ENCODE measurements around the gene CERKL.

Gene CERKL

DNA sequence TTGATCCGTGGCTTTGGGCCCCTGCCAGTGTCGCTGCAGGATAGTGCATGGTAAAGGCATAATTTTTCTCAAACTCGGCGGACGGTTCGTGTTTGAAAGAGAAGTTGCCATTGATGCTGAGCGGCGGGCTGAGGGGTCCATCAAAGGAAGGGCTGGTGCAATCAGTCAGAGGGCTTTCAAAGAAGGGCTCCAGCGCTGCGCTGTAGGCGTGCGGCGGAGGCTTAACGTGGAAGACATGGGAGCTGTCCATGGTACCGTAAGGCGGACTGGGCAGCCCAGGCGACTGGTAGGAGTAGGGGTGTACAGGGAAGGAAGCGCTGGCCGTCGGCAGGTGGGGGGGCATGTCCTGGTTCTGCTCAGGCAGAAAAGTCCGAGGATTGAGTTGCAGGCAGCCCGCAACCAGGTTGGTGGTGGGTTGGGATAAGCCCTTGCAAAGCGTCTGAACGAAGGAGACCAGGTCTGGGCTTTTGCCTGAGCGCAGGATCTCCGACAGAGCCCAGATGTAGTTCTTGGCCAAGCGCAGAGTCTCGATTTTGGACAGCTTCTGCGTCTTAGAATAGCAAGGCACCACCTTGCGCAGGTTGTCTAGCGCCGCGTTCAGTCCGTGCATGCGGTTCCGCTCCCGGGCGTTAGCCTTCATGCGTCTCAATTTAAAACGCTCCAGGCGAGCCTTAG lies 21.1 kb upstream of the CERKL start:
- DNase-seq: no peak

GRCh38 chr2:181675254-181675653 lies 18.3 kb upstream of the CERKL start:
- peak; percentile 89 for DNase-seq

- DNase-seq: peak; percentile 69
Measured at GRCh38 chr2:181674461-181674860, 17.6 kb upstream of the CERKL start.

DNA sequence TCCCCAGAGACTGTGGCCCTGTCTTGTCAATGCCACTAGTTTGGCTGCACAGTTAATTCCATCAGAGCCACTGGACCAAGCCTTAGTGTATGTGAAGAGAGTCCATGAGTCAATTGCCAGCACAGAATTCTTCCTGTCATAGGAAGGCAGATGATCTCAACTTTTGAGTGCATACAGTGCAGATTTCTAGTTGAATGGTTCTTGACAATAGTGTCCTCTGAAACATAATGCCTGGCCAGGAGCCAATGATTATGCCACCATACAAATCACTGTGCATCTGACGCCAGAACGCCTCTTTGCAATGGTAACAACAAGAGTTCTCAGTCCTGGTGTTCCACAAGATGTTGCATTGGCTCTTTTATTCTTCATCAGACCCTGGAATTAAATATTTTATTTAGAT lies 16.3 kb upstream of the CERKL start:
- DNase-seq: peak; percentile 94

DNA sequence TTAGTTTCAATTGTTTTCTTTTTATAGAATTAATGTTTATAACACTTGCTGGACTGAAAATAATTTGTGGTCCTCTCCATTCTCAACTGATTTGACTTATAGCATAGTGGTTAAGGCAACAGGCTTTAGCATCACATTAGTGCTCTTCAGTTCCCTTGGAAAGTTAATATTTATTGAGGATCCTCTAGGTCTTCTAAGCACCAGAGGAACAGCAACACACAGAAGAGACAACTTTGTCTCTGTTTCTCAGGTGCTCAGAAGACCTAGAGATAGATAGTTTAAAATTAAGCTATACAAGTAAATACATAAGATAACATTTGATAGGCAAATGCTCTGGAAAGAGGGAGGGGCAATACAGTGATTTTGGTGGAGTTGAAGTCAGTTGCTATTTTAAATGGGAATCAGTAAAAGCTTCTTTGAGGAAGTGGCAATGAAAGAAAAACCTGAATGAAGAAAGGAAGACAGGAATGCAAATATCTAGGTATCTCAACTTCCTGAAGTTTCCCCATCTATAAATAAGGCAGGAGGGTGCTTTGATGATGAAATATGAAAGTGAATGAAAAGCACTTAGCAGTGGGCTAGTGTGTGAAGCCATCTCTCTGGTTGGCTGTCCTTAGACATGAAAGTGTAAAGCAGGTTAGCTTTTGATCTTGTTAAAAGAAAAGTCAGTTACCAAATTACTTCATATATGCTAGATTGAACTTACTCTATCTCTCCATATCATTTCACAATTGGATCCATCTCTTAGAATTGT lies 15.5 kb upstream of the CERKL start:
- no peak for DNase-seq

DNA sequence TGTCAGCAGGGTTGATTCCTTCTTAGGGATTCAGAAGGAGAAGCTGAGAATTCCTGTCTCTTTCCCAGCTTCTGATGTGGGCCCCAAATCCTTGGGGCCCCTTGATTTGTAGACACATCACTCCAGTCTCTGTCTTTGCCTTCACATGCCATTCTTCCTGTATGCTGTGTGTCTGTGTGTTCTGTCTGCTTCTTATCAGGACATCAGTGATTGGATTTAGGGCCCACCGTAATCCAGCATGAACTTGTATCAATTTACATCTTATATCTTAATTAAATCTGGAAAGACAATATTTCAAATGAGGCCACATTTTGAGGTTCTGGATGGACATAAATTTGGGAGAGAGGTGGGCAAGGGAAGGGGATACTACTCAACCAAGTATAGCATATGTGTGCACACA lies 13.7 kb upstream of the CERKL start:
- DNase-seq: no peak

DNA sequence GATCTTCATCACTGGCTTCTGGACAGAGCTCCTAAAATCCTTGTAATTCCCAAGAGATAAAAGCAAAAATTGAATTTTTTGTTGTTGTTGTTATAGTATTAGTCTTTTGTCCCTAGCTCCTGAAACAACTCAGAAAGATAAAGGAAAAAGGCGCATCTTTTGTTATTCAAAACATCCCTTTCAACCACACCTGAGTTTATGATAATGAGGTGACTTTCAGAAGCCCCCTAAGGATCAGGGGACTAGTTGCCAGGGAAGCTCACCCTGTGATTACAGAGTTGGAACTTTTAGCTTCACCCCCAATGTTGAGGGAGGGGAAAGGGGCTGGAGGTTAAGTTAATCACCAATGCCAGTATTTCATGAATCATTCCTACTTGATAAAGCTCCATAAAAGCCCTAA lies 10.3 kb upstream of the CERKL start:
- no peak for DNase-seq

- no peak for DNase-seq
Measured at GRCh38 chr2:181662287-181662686, 5.4 kb upstream of the CERKL start.

- peak; percentile 62 for DNase-seq
Measured at GRCh38 chr2:181660181-181660580, 3.3 kb upstream of the CERKL start.

DNA sequence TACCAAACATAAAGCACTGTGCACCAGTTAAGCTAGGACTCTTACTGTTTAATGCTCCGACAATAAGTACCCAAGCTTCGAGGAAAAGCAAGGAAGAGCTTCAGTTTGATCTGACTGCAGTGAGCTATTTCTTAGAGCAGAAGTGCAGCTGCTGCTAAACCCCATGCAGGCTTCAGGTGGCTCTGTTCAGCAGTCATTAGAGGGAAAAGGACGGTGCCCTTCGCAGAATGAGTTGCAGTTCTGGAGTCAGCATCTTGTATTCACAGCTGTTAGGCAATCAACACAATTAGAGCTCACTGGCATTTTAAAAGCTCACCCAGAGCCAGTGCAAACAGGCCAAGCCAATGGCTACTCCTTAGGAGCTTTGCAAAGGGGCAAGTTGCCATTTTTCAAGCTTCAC lies 1.5 kb upstream of the CERKL start:
- DNase-seq: peak; percentile 95

DNA sequence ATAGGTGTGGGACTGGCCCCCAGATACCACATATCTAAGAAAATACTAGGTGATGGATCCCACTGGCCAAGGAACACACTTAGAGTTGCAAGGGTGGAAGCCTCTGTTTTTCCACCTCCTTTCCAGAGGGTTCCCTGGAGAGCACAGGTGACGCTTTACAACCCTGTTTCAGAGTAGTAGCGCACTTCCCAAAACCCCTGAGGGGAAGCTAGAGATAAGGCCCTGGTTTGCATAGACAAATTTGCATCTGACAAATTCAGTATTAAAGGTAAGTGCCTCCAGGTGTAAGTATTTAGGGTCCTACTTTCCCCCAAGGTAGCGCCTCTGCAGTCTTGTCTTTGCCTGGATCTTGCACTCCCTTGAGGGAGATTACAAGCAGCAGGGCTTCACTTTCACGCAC lies 474 bp upstream of the CERKL start:
- peak; percentile 83 for DNase-seq

DNA sequence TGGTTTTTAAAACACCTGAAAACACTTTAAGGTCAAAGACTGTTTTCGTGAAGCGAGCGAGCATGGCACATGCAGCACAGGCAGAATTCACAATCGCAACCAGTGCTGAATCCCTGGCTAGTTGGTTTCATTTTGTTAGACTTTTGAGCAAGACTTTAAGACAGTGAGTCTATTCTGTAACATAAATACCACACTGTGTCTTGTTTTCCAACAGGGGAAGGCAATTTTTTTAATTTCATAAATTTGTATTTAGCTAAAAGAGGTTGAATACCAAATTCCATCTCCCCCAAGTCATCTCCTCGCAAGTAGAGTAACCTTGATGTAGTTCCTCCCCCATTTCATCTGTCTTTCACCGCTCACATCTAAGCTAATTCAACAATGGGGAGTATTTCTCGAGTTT lies 1.4 kb downstream of the CERKL start:
- DNase-seq: peak; percentile 73

DNA sequence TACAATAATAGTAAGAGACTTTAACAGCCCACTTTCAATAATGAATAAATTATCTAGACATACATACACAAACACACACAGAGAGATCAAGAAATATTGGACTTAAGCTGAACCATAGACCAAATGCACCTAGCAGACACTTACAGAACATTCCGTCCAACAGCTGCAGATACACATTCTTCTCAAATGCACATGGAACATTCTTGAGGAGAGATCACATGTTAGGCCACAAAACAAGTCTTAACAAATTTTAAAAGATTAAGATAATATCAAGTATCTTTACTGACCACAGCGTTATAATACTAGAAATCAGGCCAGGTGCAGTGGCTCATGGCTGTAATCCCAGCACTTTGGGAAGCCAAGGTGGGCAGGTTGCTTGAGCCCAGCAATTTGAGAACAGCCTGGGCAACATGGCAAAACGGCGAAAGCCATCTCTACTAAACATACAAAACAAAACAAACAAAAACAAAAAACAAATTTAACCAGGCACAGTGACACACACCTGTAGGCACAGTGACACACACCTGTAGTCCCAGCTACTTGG lies 7.4 kb downstream of the CERKL start:
- no peak for DNase-seq

- DNase-seq: no peak
Measured at GRCh38 chr2:181648478-181649155, 8.3 kb downstream of the CERKL start.

- no peak for DNase-seq
Measured at GRCh38 chr2:181646415-181646987, 10.4 kb downstream of the CERKL start.

GRCh38 chr2:181643151-181643550 lies 13.8 kb downstream of the CERKL start:
- DNase-seq: peak; percentile 78

GRCh38 chr2:181642086-181642485 lies 14.8 kb downstream of the CERKL start:
- peak; percentile 81 for DNase-seq

- no peak for DNase-seq
Measured at GRCh38 chr2:181639686-181640085, 17.2 kb downstream of the CERKL start.

DNA sequence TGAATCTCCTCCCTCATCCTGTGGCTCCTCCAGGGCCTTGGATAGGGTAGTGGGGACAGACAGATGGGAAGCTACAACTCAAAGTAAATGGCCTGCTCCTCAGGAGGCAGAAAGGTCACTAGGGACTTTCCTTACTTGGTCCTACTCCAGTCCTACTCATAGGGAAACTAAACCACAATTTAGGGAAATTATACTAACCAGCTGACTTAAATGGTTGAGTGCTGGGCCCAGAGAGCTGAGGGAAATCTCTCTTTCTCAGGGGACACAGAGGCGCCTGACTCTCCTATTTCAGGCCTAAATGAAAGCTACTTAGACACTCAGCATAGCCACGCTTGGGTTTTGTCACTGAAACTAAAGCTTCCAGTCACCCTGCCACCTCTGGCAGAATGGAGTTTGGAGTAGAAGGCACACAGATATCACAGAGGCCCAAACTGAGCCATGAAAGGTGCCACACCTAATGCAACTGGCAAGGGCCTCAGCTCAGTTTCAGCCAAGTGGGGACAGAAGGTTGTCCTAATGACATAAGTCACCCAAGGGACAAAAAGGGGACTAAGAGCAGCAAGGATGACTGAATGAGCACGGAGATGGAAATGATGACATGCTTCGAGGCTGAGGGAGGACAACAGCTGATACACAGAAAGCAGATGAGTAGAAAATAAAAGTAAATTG lies 24.0 kb downstream of the CERKL start:
- DNase-seq: peak; percentile 76

- peak; percentile 91 for DNase-seq
Measured at GRCh38 chr2:181628590-181629585, 28.0 kb downstream of the CERKL start.

DNA sequence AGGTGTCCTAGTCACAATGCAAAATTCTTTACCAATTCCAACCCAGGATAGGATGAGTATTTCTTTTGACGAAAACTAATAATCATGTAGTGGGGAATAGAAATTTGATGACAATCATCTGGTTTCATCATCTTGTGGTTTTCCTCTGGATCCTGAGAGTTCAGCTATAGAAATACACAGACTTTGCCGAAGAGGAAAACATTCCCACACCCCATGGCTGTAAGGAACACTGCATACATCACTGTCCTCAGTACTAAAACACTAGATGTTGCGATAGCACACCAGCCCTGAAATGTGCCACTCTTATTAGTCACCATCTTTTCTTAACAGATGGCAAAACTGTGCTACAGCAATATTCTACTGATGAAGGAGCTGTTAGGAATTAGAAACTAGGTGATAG lies 29.4 kb downstream of the CERKL start:
- no peak for DNase-seq

- peak; percentile 50 for DNase-seq
Measured at GRCh38 chr2:181626671-181627070, 30.2 kb downstream of the CERKL start.
